GM18520 (cell line): ENCODE results near the gene CCNJL.

Experiments used
- ATAC-seq: cut with Tn5 transposase; IDR thresholded peaks from one replicate; pipeline ENCODE4 v1.9.1; 2021; ENCODE audit not compliant: unreplicated experiment

CCNJL gene

DNA sequence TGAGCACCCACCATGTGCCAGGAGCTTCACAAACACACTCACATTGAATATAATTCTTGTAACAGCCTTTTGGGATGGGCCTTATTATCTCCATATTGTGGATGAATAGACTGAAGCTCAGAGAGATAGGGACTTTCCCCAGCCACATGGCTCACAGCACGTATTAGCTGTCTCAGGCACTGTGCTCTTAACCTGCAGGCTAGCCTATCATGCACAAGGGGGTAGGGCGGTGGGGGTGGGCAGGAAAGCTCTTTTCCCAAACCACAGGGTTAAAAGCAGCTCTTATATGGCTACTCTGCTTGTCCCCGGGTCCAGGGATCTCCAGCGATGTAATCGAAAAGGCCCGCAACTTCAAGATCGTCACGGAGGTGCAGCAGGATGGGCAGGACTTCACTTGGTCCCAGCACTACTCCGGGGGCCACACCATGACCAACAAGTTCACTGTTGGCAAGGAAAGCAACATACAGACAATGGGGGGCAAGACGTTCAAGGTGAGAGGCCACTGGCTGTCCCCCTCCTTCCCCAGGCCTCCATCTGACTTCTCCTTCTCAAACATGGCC lies 80.5 kb downstream of the CCNJL start:
- no peak for ATAC-seq

DNA sequence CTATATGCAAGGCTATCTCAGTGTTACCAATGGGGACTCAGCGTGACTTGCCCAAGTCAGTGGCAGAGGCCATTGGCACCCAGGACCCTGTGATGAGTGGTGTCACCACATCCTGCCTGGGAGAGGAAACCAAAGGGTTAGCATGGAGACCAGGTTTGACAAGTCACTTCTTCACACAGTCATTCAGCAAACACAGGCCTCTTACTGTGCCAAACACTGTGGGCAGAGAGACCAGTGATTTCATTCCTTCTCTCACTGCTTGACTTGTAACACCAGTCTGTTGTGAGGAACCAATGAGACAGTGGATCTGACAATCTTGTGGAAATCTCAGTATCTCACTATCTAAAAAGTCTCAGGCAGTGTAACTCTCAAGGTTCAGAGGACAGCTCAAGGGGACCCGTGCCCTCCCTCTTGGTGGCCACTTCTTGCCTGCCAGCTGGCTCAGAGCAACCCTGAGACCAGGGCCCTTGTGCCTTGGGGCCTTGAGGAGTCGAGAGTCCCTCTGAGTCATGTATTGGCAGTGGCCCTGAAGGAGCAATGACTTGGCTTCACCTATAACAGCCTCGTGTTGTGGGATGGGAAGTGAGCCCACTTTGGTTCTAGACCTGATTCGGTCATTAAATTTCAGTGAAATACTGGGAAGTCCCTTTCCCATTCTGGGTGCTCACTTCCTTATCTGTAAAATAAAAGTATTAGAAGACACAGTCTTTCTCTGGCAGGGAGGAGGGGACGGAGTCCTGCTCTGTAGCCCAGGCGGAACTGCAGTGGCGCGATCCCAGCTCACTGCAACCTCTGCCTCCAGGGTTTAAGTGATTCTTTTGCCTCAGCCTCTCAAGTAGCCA lies 81.5 kb downstream of the CCNJL start:
- no peak for ATAC-seq

GRCh38 chr5:160229190-160229742 lies 83.1 kb downstream of the CCNJL start, which contains the start of gene FABP6:
Gene FABP6 (plus strand): TSS chr5:160229506. CDS start chr5:160229558, 52 bp downstream.
- no peak for ATAC-seq

DNA sequence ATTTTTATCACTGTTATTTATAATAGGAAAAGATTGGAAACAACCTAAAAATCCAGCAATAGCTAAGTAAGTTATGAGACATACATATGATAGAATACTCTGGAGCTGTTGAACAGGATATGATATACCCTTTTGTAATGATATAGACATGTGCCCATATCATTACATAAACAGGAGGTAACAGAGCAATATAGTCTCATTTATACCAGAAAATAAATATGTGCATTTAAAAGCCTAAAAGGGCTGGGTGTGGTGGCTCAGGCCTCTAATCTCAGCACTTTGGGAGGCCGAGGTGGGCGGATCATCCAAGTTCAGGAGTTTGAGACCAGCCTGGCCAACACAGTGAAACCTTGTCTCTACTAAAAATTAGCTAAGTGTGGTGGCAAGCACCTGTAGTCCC lies 85.4 kb downstream of the CCNJL start:
- no peak for ATAC-seq

DNA sequence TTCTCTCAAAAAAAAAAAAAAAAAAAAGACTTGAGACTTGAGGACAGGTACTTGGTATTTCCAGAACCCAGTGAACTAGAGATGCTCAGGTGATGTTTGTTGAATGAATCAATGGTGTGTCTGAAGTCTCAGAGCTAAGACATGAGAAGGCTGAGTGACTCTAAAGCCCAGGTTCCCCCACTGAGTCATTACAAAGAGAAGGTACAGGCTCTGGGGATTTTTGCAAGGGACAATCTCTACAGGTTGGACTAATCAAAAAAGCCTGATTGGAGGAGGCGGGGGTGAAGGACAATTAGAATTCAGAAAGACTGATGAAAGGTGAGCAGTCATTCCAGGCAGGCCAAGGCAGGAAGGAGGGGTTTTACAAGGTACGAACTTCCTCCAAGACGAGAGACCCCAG lies 91.3 kb downstream of the CCNJL start:
- no peak for ATAC-seq

GRCh38 chr5:160219356-160219755 lies 93.0 kb downstream of the CCNJL start:
- no peak for ATAC-seq

DNA sequence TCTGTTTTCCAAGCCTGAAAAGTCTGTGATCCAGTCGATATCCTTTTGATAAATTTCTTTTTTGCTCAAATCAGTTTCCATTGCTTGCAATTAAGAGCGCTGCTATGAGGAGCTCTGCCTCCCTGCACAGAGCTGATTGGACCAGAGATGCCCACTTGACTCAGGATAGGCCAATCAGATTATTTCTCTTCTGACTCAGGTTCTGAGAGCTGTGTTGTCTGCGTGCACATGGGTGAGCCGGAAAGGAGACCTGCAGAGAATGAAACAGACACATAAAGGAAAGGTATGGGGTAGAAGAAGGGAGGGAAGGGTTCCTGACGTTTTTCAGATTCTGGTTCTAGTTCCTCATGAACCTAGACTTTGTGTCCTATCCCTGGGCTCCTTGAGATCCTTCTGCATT lies 98.8 kb downstream of the CCNJL start:
- ATAC-seq: no peak

- ATAC-seq: no peak
Observed at GRCh38 chr5:160211352-160211751, 101.0 kb downstream of the CCNJL start.

GRCh38 chr5:160210606-160211005 lies 101.8 kb downstream of the CCNJL start:
- ATAC-seq: no peak

- ATAC-seq: no peak
Observed at GRCh38 chr5:160209917-160210316, 102.4 kb downstream of the CCNJL start.

DNA sequence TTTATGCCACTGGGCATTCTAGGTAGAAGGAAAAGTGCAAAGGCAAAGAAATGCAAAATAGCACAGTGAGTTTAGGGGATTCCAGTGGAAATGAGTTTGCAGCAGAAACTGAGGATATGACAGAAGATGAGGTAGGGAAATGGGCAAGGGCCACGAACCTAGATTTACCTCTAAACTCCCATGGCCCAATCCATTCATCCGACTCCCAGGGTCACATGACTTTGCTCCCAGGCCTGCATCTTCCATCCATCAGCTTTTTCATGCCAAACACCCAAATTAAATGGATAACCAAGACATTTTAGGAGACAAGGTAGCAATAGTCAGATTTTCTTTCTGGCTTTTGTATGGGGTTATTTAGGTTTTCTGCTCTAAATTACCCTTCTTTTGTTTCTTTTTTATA lies 105.3 kb downstream of the CCNJL start:
- ATAC-seq: no peak
